ENCODE data around the gene RAD51D.

- TF ChIP-seq, protein P1, sequence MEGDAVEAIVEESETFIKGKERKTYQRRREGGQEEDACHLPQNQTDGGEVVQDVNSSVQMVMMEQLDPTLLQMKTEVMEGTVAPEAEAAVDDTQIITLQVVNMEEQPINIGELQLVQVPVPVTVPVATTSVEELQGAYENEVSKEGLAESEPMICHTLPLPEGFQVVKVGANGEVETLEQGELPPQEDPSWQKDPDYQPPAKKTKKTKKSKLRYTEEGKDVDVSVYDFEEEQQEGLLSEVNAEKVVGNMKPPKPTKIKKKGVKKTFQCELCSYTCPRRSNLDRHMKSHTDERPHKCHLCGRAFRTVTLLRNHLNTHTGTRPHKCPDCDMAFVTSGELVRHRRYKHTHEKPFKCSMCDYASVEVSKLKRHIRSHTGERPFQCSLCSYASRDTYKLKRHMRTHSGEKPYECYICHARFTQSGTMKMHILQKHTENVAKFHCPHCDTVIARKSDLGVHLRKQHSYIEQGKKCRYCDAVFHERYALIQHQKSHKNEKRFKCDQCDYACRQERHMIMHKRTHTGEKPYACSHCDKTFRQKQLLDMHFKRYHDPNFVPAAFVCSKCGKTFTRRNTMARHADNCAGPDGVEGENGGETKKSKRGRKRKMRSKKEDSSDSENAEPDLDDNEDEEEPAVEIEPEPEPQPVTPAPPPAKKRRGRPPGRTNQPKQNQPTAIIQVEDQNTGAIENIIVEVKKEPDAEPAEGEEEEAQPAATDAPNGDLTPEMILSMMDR (IDR thresholded peaks at IDR 0.05; ENCODE audit: insufficient read depth, low read length): no peak
- no peak for TF ChIP-seq POLR2AphosphoS5 (IDR thresholded peaks at IDR 0.05; ENCODE audit: low read depth)
- no peak for TF ChIP-seq GABPA (IDR thresholded peaks at IDR 0.05; ENCODE audit: low read depth)
- TF ChIP-seq REST (IDR thresholded peaks at IDR 0.05; ENCODE audit: insufficient replicate concordance, low read depth): no peak
- no peak for TF ChIP-seq SPI1 (IDR thresholded peaks at IDR 0.05; ENCODE audit: borderline replicate concordance, low read depth)
Observed at GRCh38 chr17:35099908-35100307, 19.8 kb downstream of the RAD51D start.
